Parathyroid adenoma (tissue), 2 donors: Measurements from ENCODE around the gene FOXD1.
"Not testable (repeated sequence)": the region's sequence is repeated elsewhere in the genome, so short reads cannot be mapped to it uniquely, and the experiment has no call there.

Experiments used
- H2AFZ ChIP-seq: fragments of 300-600 bp; sonication (generic); one replicate; pipeline ENCODE4 v1.7.0; 2017; ENCODE audit warnings: antibody characterized with exemption, mild to moderate bottlenecking
- H3K27ac ChIP-seq: fragments of 300-600 bp; sonication (generic); one replicate; pipeline ENCODE4 v1.7.0; 2017
- H3K27me3 ChIP-seq: fragments of 300-600 bp; sonication (generic); one replicate; pipeline ENCODE4 v1.7.0; 2017; ENCODE audit warnings: low read length; ENCODE audit not compliant: control insufficient read depth, insufficient read depth
- H3K36me3 ChIP-seq: fragments of 300-600 bp; sonication (generic); one replicate; pipeline ENCODE4 v1.7.0; 2017; ENCODE audit warnings: low read length; ENCODE audit not compliant: control insufficient read depth, insufficient read depth
- H3K4me1 ChIP-seq: fragments of 300-600 bp; sonication (generic); one replicate; pipeline ENCODE4 v1.7.0; 2017; ENCODE audit warnings: control low read depth
- H3K4me2 ChIP-seq: fragments of 300-600 bp; sonication (generic); one replicate; pipeline ENCODE4 v1.7.0; 2017; ENCODE audit warnings: low read length
- H3K4me3 ChIP-seq: fragments of 300-600 bp; sonication (generic); one replicate; pipeline ENCODE4 v1.7.0; 2017; ENCODE audit warnings: low read depth, low read length
- H3K79me2 ChIP-seq: fragments of 300-600 bp; sonication (generic); one replicate; pipeline ENCODE4 v1.7.0; 2017; ENCODE audit warnings: control low read depth
- H3K9ac ChIP-seq: fragments of 300-600 bp; sonication (generic); one replicate; pipeline ENCODE4 v1.7.0; 2017; ENCODE audit warnings: mild to moderate bottlenecking
- H3K9me3 ChIP-seq: fragments of 300-600 bp; sonication (generic); one replicate; pipeline ENCODE4 v1.7.0; 2017; ENCODE audit warnings: low read length; ENCODE audit not compliant: control insufficient read depth
- TF ChIP-seq, protein P1 (sequence below): fragments of 300-600 bp; sonication (generic); IDR thresholded peaks from one replicate; pipeline ENCODE4 v1.7.0; 2017; ENCODE audit warnings: antibody characterized with exemption, mild to moderate bottlenecking
- donor health status: primary hyperparathyroidism.

FOXD1 gene

DNA sequence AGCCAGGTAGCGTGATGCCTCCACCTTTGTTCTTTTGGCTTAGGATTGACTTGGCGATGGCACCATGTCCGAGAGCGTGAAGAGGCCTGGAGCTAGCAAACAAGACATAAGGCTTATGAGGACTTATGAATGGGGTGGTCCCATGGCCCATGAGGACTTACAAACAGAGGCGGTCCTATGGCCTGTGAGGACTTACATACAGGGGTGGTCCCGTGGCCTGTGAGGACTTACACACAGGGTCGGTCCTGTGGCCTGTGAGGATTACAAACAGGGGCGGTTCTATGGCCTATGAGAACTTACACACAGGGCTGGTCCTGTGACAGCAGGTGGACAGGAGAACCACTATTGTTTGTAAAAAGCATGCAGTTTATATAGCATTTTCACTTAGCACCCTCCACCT is 21.3 kb upstream of the FOXD1 start:
- Histone ChIP-seq H3K4me2 (no peak overlapping the region), H3K9ac (no peak overlapping the region), H3K4me1 (no peaks in the 10 kb centered on the region), H3K27ac (no peak overlapping the region), H3K27me3 (no peaks in the 10 kb centered on the region), H3K9me3 (no peaks in the 10 kb centered on the region), H3K4me3 (no peak overlapping the region), H3K36me3 (no peaks in the 10 kb centered on the region), H2AFZ (no peak overlapping the region), H3K79me2 (no peaks in the 10 kb centered on the region)
- TF ChIP-seq, protein P1, sequence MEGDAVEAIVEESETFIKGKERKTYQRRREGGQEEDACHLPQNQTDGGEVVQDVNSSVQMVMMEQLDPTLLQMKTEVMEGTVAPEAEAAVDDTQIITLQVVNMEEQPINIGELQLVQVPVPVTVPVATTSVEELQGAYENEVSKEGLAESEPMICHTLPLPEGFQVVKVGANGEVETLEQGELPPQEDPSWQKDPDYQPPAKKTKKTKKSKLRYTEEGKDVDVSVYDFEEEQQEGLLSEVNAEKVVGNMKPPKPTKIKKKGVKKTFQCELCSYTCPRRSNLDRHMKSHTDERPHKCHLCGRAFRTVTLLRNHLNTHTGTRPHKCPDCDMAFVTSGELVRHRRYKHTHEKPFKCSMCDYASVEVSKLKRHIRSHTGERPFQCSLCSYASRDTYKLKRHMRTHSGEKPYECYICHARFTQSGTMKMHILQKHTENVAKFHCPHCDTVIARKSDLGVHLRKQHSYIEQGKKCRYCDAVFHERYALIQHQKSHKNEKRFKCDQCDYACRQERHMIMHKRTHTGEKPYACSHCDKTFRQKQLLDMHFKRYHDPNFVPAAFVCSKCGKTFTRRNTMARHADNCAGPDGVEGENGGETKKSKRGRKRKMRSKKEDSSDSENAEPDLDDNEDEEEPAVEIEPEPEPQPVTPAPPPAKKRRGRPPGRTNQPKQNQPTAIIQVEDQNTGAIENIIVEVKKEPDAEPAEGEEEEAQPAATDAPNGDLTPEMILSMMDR = no peak

DNA sequence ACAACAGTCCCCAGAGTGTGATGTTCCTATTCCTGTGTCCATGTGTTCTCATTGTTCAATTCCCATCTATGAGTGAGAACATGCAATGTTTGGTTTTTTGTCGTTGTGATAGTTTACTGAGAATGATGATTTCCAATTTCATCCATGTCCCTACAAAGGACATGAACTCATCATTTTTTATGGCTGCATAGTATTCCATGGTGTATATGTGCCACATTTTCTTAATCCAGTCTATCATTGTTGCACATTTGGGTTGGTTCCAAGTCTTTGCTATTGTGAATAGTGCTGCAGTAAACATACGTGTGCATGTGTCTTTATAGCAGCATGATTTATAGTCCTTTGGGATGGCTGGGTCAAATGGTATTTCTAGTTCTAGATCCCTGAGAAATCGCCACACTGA is 20.1 kb upstream of the FOXD1 start:
- not testable (repeated sequence) for H3K79me2 ChIP-seq, H3K36me3 ChIP-seq, H3K4me2 ChIP-seq, H3K9me3 ChIP-seq, H3K27me3 ChIP-seq, H3K4me3 ChIP-seq, H3K4me1 ChIP-seq, H3K9ac ChIP-seq, H2AFZ ChIP-seq, H3K27ac ChIP-seq

DNA sequence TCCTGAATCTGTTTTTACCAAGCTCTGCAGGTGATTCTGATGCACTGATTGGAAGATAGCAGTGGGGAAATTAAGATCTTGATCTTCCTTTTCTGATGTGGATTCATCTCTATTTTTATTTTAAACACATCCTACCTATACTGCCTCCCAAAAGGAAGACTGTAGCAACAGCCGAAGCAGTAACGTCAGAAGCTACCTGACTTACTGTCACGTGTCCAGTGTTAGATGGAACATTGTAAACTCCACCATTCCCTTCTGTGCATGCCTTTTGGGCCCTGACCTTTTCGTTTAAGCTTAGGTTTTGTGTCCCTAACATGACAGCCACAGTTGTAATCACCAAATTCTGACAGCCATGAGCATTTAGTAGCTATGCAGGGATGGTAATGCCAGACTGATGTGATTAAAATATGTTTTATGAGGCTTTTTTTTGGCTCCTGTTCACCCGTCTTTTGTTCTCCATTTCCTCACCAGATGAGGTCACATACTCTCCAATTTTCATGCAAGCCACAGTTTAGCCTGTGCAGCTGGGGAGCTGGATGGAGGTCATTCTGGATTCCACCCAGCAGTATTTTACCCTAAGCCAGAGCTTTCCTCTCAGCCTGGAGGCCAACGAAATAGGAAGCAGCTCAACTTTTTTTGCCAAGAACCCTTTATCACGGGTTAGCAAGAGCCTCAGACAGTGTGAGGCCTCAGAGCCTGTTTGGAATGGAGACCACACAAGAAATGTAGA is 15.6 kb upstream of the FOXD1 start:
- no peak overlapping the region for H3K27ac ChIP-seq
- H3K4me3 ChIP-seq = no peak overlapping the region
- H3K4me2 ChIP-seq = no peak overlapping the region
- no peaks in the 10 kb centered on the region for H3K4me1 ChIP-seq
- H2AFZ ChIP-seq = no peak overlapping the region
- H3K9me3 ChIP-seq = no peaks in the 10 kb centered on the region
- TF ChIP-seq, protein P1 = no peak
- no peaks in the 10 kb centered on the region for H3K27me3 ChIP-seq
- no peaks in the 10 kb centered on the region for H3K79me2 ChIP-seq
- H3K36me3 ChIP-seq = no peaks in the 10 kb centered on the region
- no peak overlapping the region for H3K9ac ChIP-seq

DNA sequence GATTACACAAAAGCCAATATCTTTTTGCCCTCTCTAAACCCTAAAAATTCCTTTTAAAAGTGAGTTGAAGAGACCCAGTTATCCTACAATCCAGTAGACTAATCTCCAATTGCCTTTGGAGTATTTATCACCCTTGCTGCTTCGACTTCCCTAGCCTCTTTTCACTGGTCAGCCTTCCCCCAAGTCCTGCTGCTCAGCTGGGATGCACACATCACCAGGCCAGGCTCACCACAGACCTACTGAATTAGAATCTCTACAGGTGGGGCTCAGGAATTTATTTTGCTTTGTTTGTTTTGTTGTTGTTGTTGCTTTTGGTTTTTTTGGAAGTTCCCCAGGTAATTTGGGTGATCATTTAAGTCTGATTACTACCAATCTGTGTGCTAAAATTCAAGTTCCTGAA is 11.6 kb upstream of the FOXD1 start:
- TF ChIP-seq, protein P1 = no peak
- no peaks in the 10 kb centered on the region for H3K27me3 ChIP-seq
- no peak overlapping the region for H3K4me2 ChIP-seq
- H3K79me2 ChIP-seq = no peaks in the 10 kb centered on the region
- no peak overlapping the region for H3K27ac ChIP-seq
- H3K36me3 ChIP-seq = no peaks in the 10 kb centered on the region
- no peak overlapping the region for H2AFZ ChIP-seq
- no peaks in the 10 kb centered on the region for H3K4me1 ChIP-seq
- no peaks in the 10 kb centered on the region for H3K9me3 ChIP-seq
- no peak overlapping the region for H3K9ac ChIP-seq
- no peak overlapping the region for H3K4me3 ChIP-seq

DNA sequence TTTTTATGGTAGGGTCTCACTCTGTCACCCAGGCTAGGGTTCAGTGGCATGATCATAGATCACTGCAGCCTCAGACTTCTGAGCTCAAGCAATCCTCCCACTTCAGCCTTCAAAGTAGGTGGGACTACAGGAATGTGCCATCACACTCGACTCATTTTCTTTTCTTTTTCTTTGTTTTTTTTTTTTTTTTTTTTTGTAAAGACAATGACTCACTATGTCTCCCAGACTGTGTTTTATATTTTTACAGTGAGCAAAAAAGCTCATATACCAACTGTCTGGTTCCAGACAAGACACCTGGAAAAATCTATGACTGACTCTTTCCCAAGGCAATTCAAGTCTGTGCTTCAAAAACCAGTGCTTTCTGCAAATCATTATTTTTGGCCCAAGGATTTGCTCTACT is 10.8 kb upstream of the FOXD1 start:
- Histone ChIP-seq H3K9me3 (no peaks in the 10 kb centered on the region), H3K27me3 (no peaks in the 10 kb centered on the region), H3K4me1 (no peaks in the 10 kb centered on the region), H3K4me3 (no peak overlapping the region), H3K4me2 (no peak overlapping the region), H3K79me2 (no peaks in the 10 kb centered on the region), H2AFZ (no peak overlapping the region), H3K27ac (no peak overlapping the region), H3K9ac (no peak overlapping the region), H3K36me3 (no peaks in the 10 kb centered on the region)
- TF ChIP-seq, protein P1 = no peak

DNA sequence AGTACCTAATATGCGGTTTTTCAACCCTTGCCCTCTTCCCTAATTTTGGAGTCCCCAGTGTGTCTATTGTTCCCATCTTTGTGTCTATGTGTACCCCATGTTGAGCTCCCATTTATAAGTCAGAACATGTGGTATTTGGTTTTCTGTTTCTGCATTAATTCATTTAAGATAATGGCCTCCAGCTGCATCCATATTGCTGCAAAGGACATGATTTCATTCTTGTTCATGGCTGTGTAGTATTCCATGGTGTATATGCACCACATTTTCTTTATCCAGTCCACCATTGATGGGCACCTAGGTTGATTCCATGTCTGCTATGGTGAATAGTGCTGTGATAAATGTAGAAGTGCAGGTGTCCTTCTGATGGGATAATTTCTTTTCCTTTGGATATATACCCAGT is 7.9 kb upstream of the FOXD1 start:
- H3K4me1 ChIP-seq, H3K9me3 ChIP-seq, H3K4me3 ChIP-seq, H3K4me2 ChIP-seq, H3K79me2 ChIP-seq, H3K36me3 ChIP-seq, H3K27ac ChIP-seq, H3K27me3 ChIP-seq, H3K9ac ChIP-seq, H2AFZ ChIP-seq: not testable (repeated sequence)
